Lower leg skin (tissue), 3 donors: ENCODE measurements around the gene SPIRE1.

Source experiments
- CTCF ChIP-seq, 3 donors: fragments of 450-650 bp; IDR thresholded peaks; one replicate each; pipeline ENCODE4 v1.5.1; 2016; ENCODE audit warnings: antibody characterized with exemption in 3 of 3, mild to moderate bottlenecking in 3 of 3, moderate library complexity in 2 of 3
- POLR2A ChIP-seq, 2 donors: fragments of 450-650 bp; IDR thresholded peaks; one replicate each; pipeline ENCODE4 v1.6.1; 2016 to 2017; ENCODE audit warnings: antibody characterized with exemption in 2 of 2, mild to moderate bottlenecking in 1 of 2, moderate library complexity in 1 of 2

DNA sequence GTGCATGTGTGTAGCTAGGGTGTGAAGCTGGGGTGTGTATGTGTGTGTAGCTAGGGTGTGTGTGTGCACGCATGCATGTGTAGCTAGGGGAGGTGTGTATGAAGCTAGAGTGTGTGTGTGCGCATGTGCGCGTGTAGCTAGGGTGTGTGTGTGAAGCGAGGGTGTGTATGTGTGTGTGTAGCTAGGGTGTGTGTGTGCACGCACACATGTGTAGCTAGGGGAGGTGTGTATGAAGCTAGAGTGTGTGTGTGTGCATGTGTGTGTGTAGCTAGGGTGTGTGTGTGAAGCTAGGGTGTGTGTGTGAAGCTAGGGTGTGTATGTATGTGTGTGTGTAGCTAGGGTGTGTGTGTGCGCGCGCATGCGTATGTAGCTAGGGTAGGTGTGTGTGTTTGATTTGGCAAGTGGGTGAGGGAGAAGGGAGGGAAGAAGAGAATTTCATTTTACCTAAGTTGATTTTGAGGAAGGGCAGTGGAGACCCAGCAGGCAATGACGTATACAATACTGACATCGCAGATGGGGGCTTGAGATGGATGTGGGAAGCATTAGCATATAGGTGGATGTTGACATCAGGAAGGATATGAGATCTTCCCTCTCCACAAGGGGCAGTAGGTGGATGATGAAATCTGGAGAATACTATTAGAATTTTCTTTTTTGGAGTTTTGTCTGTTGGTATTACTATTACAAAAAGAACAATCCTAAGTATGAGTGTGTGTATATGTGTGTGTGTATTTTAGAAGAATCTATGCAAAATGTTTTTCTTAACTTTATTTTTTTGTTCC lies 179.4 kb downstream of the SPIRE1 start:
- TF ChIP-seq CTCF (IDR thresholded peaks at IDR 0.05) (no peak), POLR2A (IDR thresholded peaks at IDR 0.05) (no peak)
